HepG2 (cell line): ENCODE results near the gene DPM2. TPM values are rescaled to one million over a fixed set of nuclear protein-coding genes. Genes with fewer than 3 reads are reported as not detected.
A peak's percentile ranks its signal among the peaks of the same experiment; 100 is the strongest.

Experiments used
- BHLHE40 ChIP-seq: IDR thresholded peaks from 2 replicates; pipeline ENCODE4 v1.6.1; 2011; ENCODE audit warnings: low read length, improper control_type of control experiment
- CBX1 ChIP-seq: IDR thresholded peaks from one replicate; pipeline ENCODE4 v1.6.1; 2016; ENCODE audit warnings: antibody characterized with exemption, low read depth
- EP300 ChIP-seq, 3 experiments: sonication (generic) in 1 of 3; formaldehyde crosslinking in 1 of 3; IDR thresholded peaks; 2 replicates each; pipeline versions ENCODE4 v1.5.1 to v1.6.1; 2011 to 2020; ENCODE audit warnings: low read depth in 2 of 3, low read length in 2 of 3, borderline replicate concordance in 1 of 3, improper control_type of control experiment in 1 of 3, mild to moderate bottlenecking in 1 of 3, missing genetic modification reagents in 1 of 3, moderate library complexity in 1 of 3
- FOXK1 ChIP-seq: sonication (generic); formaldehyde crosslinking; IDR thresholded peaks from 2 replicates; pipeline ENCODE4 v1.4.0; 2020; ENCODE audit warnings: low read depth, missing genetic modification reagents, borderline replicate concordance
- HNRNPL ChIP-seq: fragments of 200-400 bp; formaldehyde crosslinking; IDR thresholded peaks from 2 replicates; pipeline ENCODE4 v1.6.1; 2017; ENCODE audit warnings: mild to moderate bottlenecking, low read depth, low read length
- LRRFIP1 ChIP-seq: sonication (generic); formaldehyde crosslinking; conservative IDR thresholded peaks from 2 replicates; pipeline ENCODE4 v1.4.0; 2020; ENCODE audit warnings: missing genetic modification reagents
- MAF1 ChIP-seq: sonication (generic); formaldehyde crosslinking; IDR thresholded peaks from 2 replicates; pipeline ENCODE4 v1.5.0; 2020; ENCODE audit warnings: missing genetic modification reagents, borderline replicate concordance
- MED1 ChIP-seq: sonication (generic); formaldehyde crosslinking; IDR thresholded peaks from 2 replicates; pipeline ENCODE4 v1.4.0; 2020; ENCODE audit warnings: missing genetic modification reagents
- MLX ChIP-seq: IDR thresholded peaks from 2 replicates; pipeline ENCODE4 v1.6.1; 2016
- RFXANK ChIP-seq: IDR thresholded peaks from 2 replicates; pipeline ENCODE4 v1.6.1; 2016
- SOX5 ChIP-seq: IDR thresholded peaks from 2 replicates; pipeline ENCODE4 v1.6.1; 2016; ENCODE audit warnings: borderline replicate concordance
- SSRP1 ChIP-seq: IDR thresholded peaks from 2 replicates; pipeline ENCODE4 v1.6.1; 2016; ENCODE audit warnings: control low read depth
- TARDBP ChIP-seq: sonication (generic); formaldehyde crosslinking; IDR thresholded peaks from 2 replicates; pipeline ENCODE4 v1.8.0; 2022; ENCODE audit warnings: mild to moderate bottlenecking, missing genetic modification reagents
- TBP ChIP-seq: sonication (generic); formaldehyde crosslinking; IDR thresholded peaks from 2 replicates; pipeline ENCODE4 v1.5.0; 2020; ENCODE audit warnings: missing genetic modification reagents
- ZFP36 ChIP-seq: fragments of 150-350 bp; IDR thresholded peaks from 2 replicates; pipeline ENCODE4 v1.6.1; 2018; ENCODE audit warnings: borderline replicate concordance, low read length, low read depth; ENCODE audit not compliant: partially characterized antibody
- ZNF121 ChIP-seq: sonication (generic); formaldehyde crosslinking; IDR thresholded peaks from 2 replicates; pipeline ENCODE4 v1.5.0; 2020; ENCODE audit warnings: mild to moderate bottlenecking, missing genetic modification reagents
- ZNF3 ChIP-seq: IDR thresholded peaks from 2 replicates; pipeline ENCODE4 v1.7.0; 2017; ENCODE audit warnings: inconsistent platforms
- ZNF30 ChIP-seq: sonication (generic); formaldehyde crosslinking; IDR thresholded peaks from 2 replicates; pipeline ENCODE4 v1.5.0; 2020; ENCODE audit warnings: mild to moderate bottlenecking, missing genetic modification reagents
- ZNF33A ChIP-seq: sonication (generic); formaldehyde crosslinking; IDR thresholded peaks from 2 replicates; pipeline ENCODE4 v1.5.1; 2020; ENCODE audit warnings: missing genetic modification reagents, mild to moderate bottlenecking, moderate library complexity, borderline replicate concordance
- ZNF441 ChIP-seq: sonication (generic); formaldehyde crosslinking; IDR thresholded peaks from 2 replicates; pipeline ENCODE4 v1.7.0; 2021; ENCODE audit warnings: missing genetic modification reagents, borderline replicate concordance
- ZNF501 ChIP-seq: sonication (generic); formaldehyde crosslinking; IDR thresholded peaks from 2 replicates; pipeline ENCODE4 v1.5.1; 2020; ENCODE audit warnings: mild to moderate bottlenecking, moderate library complexity, missing genetic modification reagents
- ZNF570 ChIP-seq: sonication (generic); formaldehyde crosslinking; IDR thresholded peaks from 2 replicates; pipeline ENCODE4 v1.4.0; 2020; ENCODE audit warnings: mild to moderate bottlenecking, missing genetic modification reagents, borderline replicate concordance
- ZNF691 ChIP-seq: sonication (generic); formaldehyde crosslinking; IDR thresholded peaks from 2 replicates; pipeline ENCODE4 v1.4.0; 2020; ENCODE audit warnings: missing genetic modification reagents, low read depth, mild to moderate bottlenecking, borderline replicate concordance
- ZNF770 ChIP-seq: sonication (generic); formaldehyde crosslinking; IDR thresholded peaks from 2 replicates; pipeline ENCODE4 v1.5.0; 2020; ENCODE audit warnings: mild to moderate bottlenecking, missing genetic modification reagents
- ZNF83 ChIP-seq: sonication (generic); formaldehyde crosslinking; IDR thresholded peaks from 2 replicates; pipeline ENCODE4 v1.4.0; 2020; ENCODE audit warnings: missing genetic modification reagents, mild to moderate bottlenecking, borderline replicate concordance
- polyA plus RNA-seq, 8 experiments: library from polyadenylated mRNA; depleted of rRNA in 3 of 8; stranded (reverse) in 7 of 8; unstranded in 1 of 8; fragments of >200 nt; fragmentation: Illumina TruSeq in 4 of 8; extraction: Trizol in 4 of 8; gene quantifications; 2 replicates each; pipeline versions ENCODE4 v1.2.1 to v1.2.3, GENCODE V29; 2011 to 2016; ENCODE audit warnings: low read depth in 4 of 8, missing spikeins in 1 of 8, mixed read lengths in 1 of 8; ENCODE audit not compliant: insufficient read depth in 1 of 8
- total RNA-seq, 5 experiments: library from RNA; depleted of rRNA; stranded (reverse); fragments of >200 nt; fragmentation: Illumina TruSeq; extraction: Trizol; gene quantifications; 2 replicates each; pipeline ENCODE4 v1.2.3, GENCODE V29; 2016; ENCODE audit warnings: low read depth in 1 of 5

DPM2 gene
- total and polyA plus RNA-seq, 2 of the 13 experiments (the other 11 are each of a cell fraction or from before 2014, with no cell fraction given) = 24.8 to 35.3 TPM

GRCh38 chr9:127937388-127938297 lies at the start of gene DPM2 (continued):
- TF ChIP-seq ZNF121 (CRISPR knock-in tag) (no peak), SSRP1 (CRISPR knock-in tag) (no peak), ZNF3 (CRISPR knock-in tag) (no peak), ZNF30 (CRISPR knock-in tag) (no peak), FOXK1 (CRISPR knock-in tag) (peak; percentile 32; the same call in 1 of the 2 replicates), MLX (CRISPR knock-in tag) (no peak), BHLHE40 (no peak), ZNF501 (peak; percentile 77), ZNF770 (CRISPR knock-in tag) (no peak), EP300 (IDR thresholded peaks at IDR 0.05; ENCODE audit: low read depth in 2 of 2, low read length in 2 of 2) (no peak), EP300 (CRISPR knock-in tag; IDR thresholded peaks at IDR 0.05; ENCODE audit: borderline replicate concordance) (no peak), ZNF570 (CRISPR knock-in tag) (no peak), TBP (CRISPR knock-in tag) (no peak), TARDBP (CRISPR knock-in tag) (no peak), ZFP36 (no peak), ZNF441 (peak; percentile 63; the same call in 1 of the 2 replicates), SOX5 (CRISPR knock-in tag) (peak; percentile 23; the same call in 1 of the 2 replicates), ZNF83 (CRISPR knock-in tag) (peak; percentile 73; the same call in 1 of the 2 replicates), HNRNPL (no peak; the same call in none of the 2 replicates), ZNF691 (CRISPR knock-in tag) (no peak), LRRFIP1 (CRISPR knock-in tag) (no peak), MED1 (CRISPR knock-in tag) (peak; percentile 22; the same call in 1 of the 2 replicates), ZNF33A (CRISPR knock-in tag) (no peak), MAF1 (no peak), RFXANK (CRISPR knock-in tag) (no peak), CBX1 (peak; percentile 75)
